ENCODE measurements around the gene FBXL4. TPM values are rescaled to one million over a fixed set of nuclear protein-coding genes. Genes with fewer than 3 reads are reported as not detected.
"Not testable (repeated sequence)": the region's sequence is repeated elsewhere in the genome, so short reads cannot be mapped to it uniquely, and the experiment has no call there.

The FBXL4 gene
- total RNA-seq, 2 experiments from 2014 or later: 9.0 to 9.5 TPM

GRCh38 chr6:98909236-98909635 lies 38.5 kb downstream of the FBXL4 start:
- Mint-ChIP-seq H3K36me3 (ENCODE audit: low read depth) (peaks cover 42% of the 10 kb centered on the region), H3K9me3 (ENCODE audit: insufficient read depth) (peaks cover 19% of the 10 kb centered on the region), H3K4me3 (no peak overlapping the region), H3K27ac (no peak overlapping the region), H3K4me1 (ENCODE audit: low read depth) (no peaks in the 10 kb centered on the region), H3K27me3 (ENCODE audit: low read depth) (no peaks in the 10 kb centered on the region)
- ChIA-PET CTCF (no interaction called here), POLR2A (no interaction called here)
- DNase-seq: no peak
- ATAC-seq: no peak

GRCh38 chr6:98906342-98906741 lies 41.4 kb downstream of the FBXL4 start:
- DNase-seq; H3K4me3 Mint-ChIP-seq; POLR2A ChIA-PET; H3K9me3 Mint-ChIP-seq (ENCODE audit: insufficient read depth); H3K27ac Mint-ChIP-seq; ATAC-seq; CTCF ChIA-PET; H3K27me3 Mint-ChIP-seq (ENCODE audit: low read depth); H3K4me1 Mint-ChIP-seq (ENCODE audit: low read depth): not testable (repeated sequence)
- peaks cover 33% of the 10 kb centered on the region for H3K36me3 Mint-ChIP-seq (ENCODE audit: low read depth)

DNA sequence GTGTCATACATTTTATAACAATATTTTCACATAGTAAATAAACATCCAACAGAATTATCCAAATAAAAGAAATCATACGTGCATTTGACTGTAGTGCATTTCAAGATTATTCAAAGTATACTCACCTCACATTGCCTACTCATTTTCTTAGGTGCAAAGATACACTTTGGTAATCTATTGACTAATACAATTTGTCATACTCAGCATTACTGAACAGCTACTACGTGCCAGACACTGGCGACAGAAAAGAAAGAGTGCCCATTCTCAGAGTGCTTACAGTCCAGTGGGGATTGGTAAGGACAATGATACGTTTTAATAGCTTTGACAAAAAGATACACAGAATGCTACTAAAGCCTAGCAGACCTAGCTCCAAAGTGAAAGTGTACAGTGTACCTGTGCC lies 42.0 kb downstream of the FBXL4 start:
- H3K36me3 Mint-ChIP-seq (ENCODE audit: low read depth): peaks cover 34% of the 10 kb centered on the region
- POLR2A ChIA-PET: no interaction called here
- no peaks in the 10 kb centered on the region for H3K9me3 Mint-ChIP-seq (ENCODE audit: insufficient read depth)
- H3K4me3 Mint-ChIP-seq: no peak overlapping the region
- DNase-seq (no peak), ATAC-seq (no peak)
- no peaks in the 10 kb centered on the region for H3K4me1 Mint-ChIP-seq (ENCODE audit: low read depth)
- H3K27ac Mint-ChIP-seq: no peak overlapping the region
- CTCF ChIA-PET: no interaction called here
- no peaks in the 10 kb centered on the region for H3K27me3 Mint-ChIP-seq (ENCODE audit: low read depth)

DNA sequence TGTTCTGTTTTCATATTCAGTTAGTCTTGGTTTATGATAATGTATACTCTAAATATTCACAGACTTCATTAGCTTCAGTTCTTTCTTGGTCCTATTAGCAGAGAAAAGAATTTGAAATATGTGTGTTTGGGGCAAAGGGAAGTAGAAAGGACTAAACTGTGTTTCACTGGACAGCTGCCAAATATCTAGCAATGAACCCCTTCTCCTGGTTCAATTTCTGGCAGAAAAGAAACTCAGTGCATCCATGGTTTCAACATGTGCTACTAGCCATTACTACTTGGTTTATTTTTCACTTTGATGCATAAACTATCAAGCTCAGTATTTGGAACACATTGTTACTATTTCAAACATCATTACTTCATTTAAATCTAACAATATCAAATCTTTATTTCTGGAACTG lies 43.6 kb downstream of the FBXL4 start:
- H3K27ac Mint-ChIP-seq: no peak overlapping the region
- ATAC-seq (no peak), DNase-seq (no peak)
- no peak overlapping the region for H3K4me3 Mint-ChIP-seq
- ChIA-PET CTCF (interaction anchor here (1.7 kb wide), 1 partner anchor 58 kb away, joined by 4 read pairs; no protein-coding TSS in a partner anchor), POLR2A (no interaction called here)
- peaks cover 35% of the 10 kb centered on the region for H3K36me3 Mint-ChIP-seq (ENCODE audit: low read depth)
- no peaks in the 10 kb centered on the region for H3K9me3 Mint-ChIP-seq (ENCODE audit: insufficient read depth)
- no peaks in the 10 kb centered on the region for H3K4me1 Mint-ChIP-seq (ENCODE audit: low read depth)
- no peaks in the 10 kb centered on the region for H3K27me3 Mint-ChIP-seq (ENCODE audit: low read depth)

- Mint-ChIP-seq H3K9me3 (ENCODE audit: insufficient read depth) (no peaks in the 10 kb centered on the region), H3K4me3 (no peak overlapping the region), H3K4me1 (ENCODE audit: low read depth) (peaks cover 4% of the 10 kb centered on the region), H3K27ac (no peak overlapping the region), H3K27me3 (ENCODE audit: low read depth) (no peaks in the 10 kb centered on the region), H3K36me3 (ENCODE audit: low read depth) (peaks cover 34% of the 10 kb centered on the region)
- no peak for DNase-seq
- ChIA-PET CTCF (interaction anchor here (2.0 kb wide), 1 partner anchor 20 kb away, joined by 4 read pairs; no protein-coding TSS in a partner anchor), POLR2A (no interaction called here)
- no peak for ATAC-seq
Measured at GRCh38 chr6:98900706-98901105, 47.0 kb downstream of the FBXL4 start.

GRCh38 chr6:98894810-98895209 lies 52.9 kb downstream of the FBXL4 start:
- ChIA-PET CTCF (no interaction called here), POLR2A (no interaction called here)
- no peaks in the 10 kb centered on the region for H3K27me3 Mint-ChIP-seq (ENCODE audit: low read depth)
- ATAC-seq (no peak), DNase-seq (no peak)
- H3K27ac Mint-ChIP-seq: no peak overlapping the region
- H3K4me3 Mint-ChIP-seq: no peak overlapping the region
- no peaks in the 10 kb centered on the region for H3K9me3 Mint-ChIP-seq (ENCODE audit: insufficient read depth)
- H3K4me1 Mint-ChIP-seq (ENCODE audit: low read depth): peaks cover 4% of the 10 kb centered on the region
- H3K36me3 Mint-ChIP-seq (ENCODE audit: low read depth): peaks cover 23% of the 10 kb centered on the region

DNA sequence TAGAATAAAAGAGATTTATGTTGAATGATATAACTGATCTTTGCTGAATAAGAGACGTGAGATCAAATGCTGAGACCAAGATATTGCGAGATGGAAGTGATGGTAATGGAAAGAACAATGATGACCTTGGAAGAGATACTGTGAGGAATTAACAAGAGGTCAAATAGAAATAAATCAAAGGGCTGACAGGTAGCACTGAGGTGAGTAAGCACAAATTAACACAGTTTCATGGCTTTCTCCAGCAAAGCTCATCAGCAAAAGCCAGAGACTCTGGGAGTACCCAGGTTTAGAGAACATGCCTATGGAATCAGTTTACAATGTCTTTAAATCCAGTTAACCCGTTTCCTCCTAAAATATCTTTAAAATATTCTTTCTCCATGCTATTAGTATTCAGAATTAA lies 60.1 kb downstream of the FBXL4 start:
- no peaks in the 10 kb centered on the region for H3K4me1 Mint-ChIP-seq (ENCODE audit: low read depth)
- H3K9me3 Mint-ChIP-seq (ENCODE audit: insufficient read depth): no peaks in the 10 kb centered on the region
- H3K27me3 Mint-ChIP-seq (ENCODE audit: low read depth): no peaks in the 10 kb centered on the region
- POLR2A ChIA-PET: no interaction called here
- H3K36me3 Mint-ChIP-seq (ENCODE audit: low read depth): peaks cover 9% of the 10 kb centered on the region
- H3K27ac Mint-ChIP-seq: no peak overlapping the region
- DNase-seq (no peak), ATAC-seq (no peak)
- H3K4me3 Mint-ChIP-seq: no peak overlapping the region
- CTCF ChIA-PET: no interaction called here

DNA sequence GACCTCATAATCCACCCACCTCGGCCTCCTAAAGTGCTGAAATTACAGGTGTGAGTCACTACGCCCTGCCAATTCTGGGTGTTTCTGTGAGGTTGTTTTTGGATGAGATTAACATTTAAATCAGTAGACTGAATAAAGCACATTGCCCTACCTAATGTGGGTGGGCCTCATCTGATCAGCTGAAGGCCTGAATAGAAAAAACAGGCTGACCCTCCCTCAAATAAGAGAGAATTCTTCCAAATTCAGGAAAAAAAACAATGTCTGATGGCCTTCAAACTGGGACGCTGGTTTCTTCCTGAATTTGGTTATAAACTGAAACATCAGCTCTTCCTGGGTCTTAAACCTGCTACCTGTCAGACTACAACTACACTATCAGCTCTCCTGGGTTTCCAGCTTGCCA lies 62.4 kb downstream of the FBXL4 start:
- Mint-ChIP-seq H3K4me1 (ENCODE audit: low read depth) (peaks cover 7% of the 10 kb centered on the region), H3K27ac (no peak overlapping the region), H3K36me3 (ENCODE audit: low read depth) (peaks cover 12% of the 10 kb centered on the region), H3K27me3 (ENCODE audit: low read depth) (no peaks in the 10 kb centered on the region), H3K4me3 (no peak overlapping the region), H3K9me3 (ENCODE audit: insufficient read depth) (no peaks in the 10 kb centered on the region)
- ATAC-seq (no peak), DNase-seq (no peak)
- CTCF ChIA-PET: no interaction called here
- POLR2A ChIA-PET: no interaction called here

GRCh38 chr6:98880486-98880885 lies 67.3 kb downstream of the FBXL4 start:
- peak overlapping the region; percentile 7 for H3K27ac Mint-ChIP-seq
- ChIA-PET POLR2A (interaction anchor here (0.9 kb wide), 1 partner anchor 688 kb away, joined by 3 read pairs; the partner anchor contains the start of gene CCNC), CTCF (interaction anchor here (1.3 to 1.4 kb wide), 2 partner anchors 10 to 20 kb away, joined by 4 read pairs; no protein-coding TSS in a partner anchor)
- no peaks in the 10 kb centered on the region for H3K27me3 Mint-ChIP-seq (ENCODE audit: low read depth)
- no peaks in the 10 kb centered on the region for H3K9me3 Mint-ChIP-seq (ENCODE audit: insufficient read depth)
- H3K36me3 Mint-ChIP-seq (ENCODE audit: low read depth): peaks cover 16% of the 10 kb centered on the region
- H3K4me3 Mint-ChIP-seq: no peak overlapping the region
- H3K4me1 Mint-ChIP-seq (ENCODE audit: low read depth): peaks cover 10% of the 10 kb centered on the region
- DNase-seq (peak; percentile 21), ATAC-seq (peak; percentile 87)

DNA sequence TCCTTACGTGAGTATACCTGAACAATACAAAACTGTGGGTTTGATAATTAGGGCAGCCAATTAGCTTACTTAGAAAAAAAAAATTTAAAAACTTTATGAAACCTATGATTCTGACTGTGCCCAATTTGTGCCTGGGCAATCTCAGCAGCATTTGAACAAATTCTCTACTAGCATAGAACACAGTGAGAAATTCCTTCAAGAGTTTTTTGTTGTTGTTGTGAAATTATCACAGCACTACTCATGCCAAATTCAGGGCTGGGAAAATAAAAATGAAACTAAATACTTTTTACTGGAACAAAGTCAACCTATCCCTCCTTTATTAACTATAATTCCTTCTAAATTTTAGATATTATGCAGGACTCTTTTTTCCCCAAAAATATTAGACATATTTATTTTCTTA lies 70.5 kb downstream of the FBXL4 start:
- H3K27me3 Mint-ChIP-seq (ENCODE audit: low read depth): no peaks in the 10 kb centered on the region
- CTCF ChIA-PET: no interaction called here
- H3K36me3 Mint-ChIP-seq (ENCODE audit: low read depth): peaks cover 19% of the 10 kb centered on the region
- DNase-seq: no peak
- peaks cover 10% of the 10 kb centered on the region for H3K4me1 Mint-ChIP-seq (ENCODE audit: low read depth)
- H3K9me3 Mint-ChIP-seq (ENCODE audit: insufficient read depth): no peaks in the 10 kb centered on the region
- ATAC-seq: no peak
- no peak overlapping the region for H3K4me3 Mint-ChIP-seq
- no peak overlapping the region for H3K27ac Mint-ChIP-seq
- POLR2A ChIA-PET: no interaction called here

GRCh38 chr6:98875375-98875774 lies 72.4 kb downstream of the FBXL4 start:
- ATAC-seq: no peak
- peaks cover 4% of the 10 kb centered on the region for H3K4me1 Mint-ChIP-seq (ENCODE audit: low read depth)
- H3K27me3 Mint-ChIP-seq (ENCODE audit: low read depth): no peaks in the 10 kb centered on the region
- no peak overlapping the region for H3K27ac Mint-ChIP-seq
- DNase-seq: no peak
- H3K36me3 Mint-ChIP-seq (ENCODE audit: low read depth): peaks cover 20% of the 10 kb centered on the region
- H3K9me3 Mint-ChIP-seq (ENCODE audit: insufficient read depth): no peaks in the 10 kb centered on the region
- ChIA-PET POLR2A (no interaction called here), CTCF (no interaction called here)
- H3K4me3 Mint-ChIP-seq: no peak overlapping the region

GRCh38 chr6:98871821-98872220 lies 75.9 kb downstream of the FBXL4 start:
- H3K36me3 Mint-ChIP-seq (ENCODE audit: low read depth): peaks cover 16% of the 10 kb centered on the region
- ChIA-PET POLR2A (no interaction called here), CTCF (no interaction called here)
- H3K9me3 Mint-ChIP-seq (ENCODE audit: insufficient read depth): no peaks in the 10 kb centered on the region
- ATAC-seq (no peak), DNase-seq (no peak)
- no peak overlapping the region for H3K27ac Mint-ChIP-seq
- H3K27me3 Mint-ChIP-seq (ENCODE audit: low read depth): no peaks in the 10 kb centered on the region
- H3K4me1 Mint-ChIP-seq (ENCODE audit: low read depth): no peaks in the 10 kb centered on the region
- no peak overlapping the region for H3K4me3 Mint-ChIP-seq

DNA sequence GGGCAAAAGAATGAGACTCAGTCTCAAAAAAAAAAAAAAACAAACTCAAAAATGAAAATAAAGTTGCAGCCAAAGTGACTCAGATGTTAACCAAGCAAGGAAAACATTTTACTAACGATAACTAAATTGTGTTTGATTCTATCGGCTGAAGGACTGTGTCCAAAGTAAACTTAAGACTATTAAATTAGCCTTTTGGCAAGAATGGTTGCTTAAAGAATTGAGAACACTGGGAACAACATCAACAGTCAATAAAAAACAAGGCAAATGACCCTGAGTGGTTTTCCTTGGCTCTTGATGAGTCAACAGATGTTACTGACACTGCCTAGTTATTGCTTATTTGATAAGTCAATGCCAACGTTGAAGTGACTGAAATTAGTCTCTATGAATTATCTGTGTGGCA lies 76.7 kb downstream of the FBXL4 start:
- POLR2A ChIA-PET: no interaction called here
- Mint-ChIP-seq H3K27me3 (ENCODE audit: low read depth) (no peaks in the 10 kb centered on the region), H3K9me3 (ENCODE audit: insufficient read depth) (no peaks in the 10 kb centered on the region), H3K4me3 (no peak overlapping the region), H3K36me3 (ENCODE audit: low read depth) (peaks cover 12% of the 10 kb centered on the region), H3K4me1 (ENCODE audit: low read depth) (no peaks in the 10 kb centered on the region), H3K27ac (no peak overlapping the region)
- no peak for ATAC-seq
- CTCF ChIA-PET: no interaction called here
- DNase-seq: no peak

All from activated CD8-positive, alpha-beta T cell treated with anti-CD3 and anti-CD28 coated beads, Interleukin-2, amount 10 ng/mL, durations not matched to agents 7 days and 5 days (primary cell).